IMR-90 (cell line): ENCODE measurements around the gene FGF6. TPM values are rescaled to one million over a fixed set of nuclear protein-coding genes. Genes with fewer than 3 reads are reported as not detected.

Experiments used
- ATAC-seq: fragments of 200-7000 bp; cut with Tn5 transposase; 2 replicates; pipeline ENCODE4 v1.9.1; 2020; ENCODE audit warnings: low read depth, mild to moderate bottlenecking, moderate library complexity
- BruUV-seq: library from RNA; stranded (reverse); fragments of 400-500 nt; replicated peaks from 2 replicates; lab custom pipeline; 2021; lab: Mats Ljungman, UMichigan
- CTCF ChIA-PET: fragments of 300-600 bp; formaldehyde crosslinking; extraction: SDS; loops from one replicate; lab custom pipeline; 2021; ENCODE audit warnings: antibody characterized with exemption; lab: Yijun Ruan, JAX
- POLR2A ChIA-PET: fragments of 300-600 bp; sonication (Branson Sonifier 250); formaldehyde crosslinking; loops from one replicate; lab custom pipeline; 2022; ENCODE audit warnings: antibody characterized with exemption; ENCODE audit not compliant: unreplicated experiment; lab: Charles Lee
- DNase-seq: peaks from one replicate; pipeline ENCODE4 v3.0.0; 2013
- H2AFZ ChIP-seq: replicated peaks from 2 replicates; pipeline ENCODE3; 2013; ENCODE audit warnings: low read length, mild to moderate bottlenecking; ENCODE audit not compliant: poor library complexity
- H2AK5ac ChIP-seq: 2 replicates; pipeline ENCODE4 v1.6.1; 2013; ENCODE audit warnings: low read depth, low read length, inconsistent platforms
- H2AK9ac ChIP-seq: replicated peaks from 2 replicates; pipeline ENCODE3; 2013; ENCODE audit warnings: mild to moderate bottlenecking, low read depth, low read length, moderate library complexity; ENCODE audit not compliant: poor library complexity
- H2BK120ac ChIP-seq: 2 replicates; pipeline ENCODE4 v1.6.1; 2013; ENCODE audit warnings: low read depth, low read length, inconsistent platforms
- H2BK15ac ChIP-seq: 3 replicates; pipeline ENCODE4 v1.6.1; 2013; ENCODE audit warnings: low read depth, low read length, inconsistent platforms
- H2BK20ac ChIP-seq: 2 replicates; pipeline ENCODE4 v1.6.1; 2013; ENCODE audit warnings: low read depth, mild to moderate bottlenecking, inconsistent platforms, low read length, moderate library complexity
- H2BK5ac ChIP-seq: 2 replicates; pipeline ENCODE4 v1.6.1; 2013; ENCODE audit warnings: mild to moderate bottlenecking, low read depth, low read length, inconsistent platforms; ENCODE audit not compliant: poor library complexity, severe bottlenecking
- H3K14ac ChIP-seq: replicated peaks from 2 replicates; pipeline ENCODE4 v1.6.1; 2013; ENCODE audit warnings: low read depth, low read length, inconsistent platforms
- H3K18ac ChIP-seq: 2 replicates; pipeline ENCODE4 v1.6.1; 2013; ENCODE audit warnings: low read depth, low read length, control low read depth
- H3K23ac ChIP-seq: 2 replicates; pipeline ENCODE4 v1.6.1; 2013; ENCODE audit warnings: low read depth, low read length, inconsistent platforms
- H3K27ac ChIP-seq: 2 replicates; pipeline ENCODE4 v1.5.1; 2013; ENCODE audit warnings: mild to moderate bottlenecking, control low read depth, low read length; ENCODE audit not compliant: insufficient read depth
- H3K27me3 ChIP-seq: 2 replicates; pipeline ENCODE4 v1.6.1; 2013; ENCODE audit warnings: low read length; ENCODE audit not compliant: control insufficient read depth, insufficient read depth
- H3K36me3 ChIP-seq: 2 replicates; pipeline ENCODE4 v1.6.1; 2013; ENCODE audit warnings: low read length, mixed read lengths; ENCODE audit not compliant: control insufficient read depth, insufficient read depth
- H3K4ac ChIP-seq: 2 replicates; pipeline ENCODE4 v1.6.1; 2013; ENCODE audit warnings: low read depth, low read length, inconsistent platforms
- H3K4me1 ChIP-seq: 2 replicates; pipeline ENCODE4 v1.6.1; 2013; ENCODE audit warnings: low read length, mixed read lengths; ENCODE audit not compliant: control insufficient read depth, insufficient read depth
- H3K4me2 ChIP-seq: 2 replicates; pipeline ENCODE4 v1.6.1; 2013; ENCODE audit warnings: low read depth, mild to moderate bottlenecking, control low read depth, low read length, moderate library complexity
- H3K4me3 ChIP-seq: 2 replicates; pipeline ENCODE4 v1.5.1; 2013; ENCODE audit warnings: low read depth, mild to moderate bottlenecking, control low read depth, low read length, moderate library complexity; ENCODE audit not compliant: insufficient read depth
- H3K56ac ChIP-seq: 2 replicates; pipeline ENCODE4 v1.6.1; 2013; ENCODE audit warnings: low read length, inconsistent platforms; ENCODE audit not compliant: insufficient read depth; ENCODE audit errors: extremely low read depth
- H3K79me1 ChIP-seq, 2 experiments: 2 replicates each; pipeline ENCODE4 v1.6.1; 2013; ENCODE audit warnings: low read length in 2 of 2, inconsistent platforms in 1 of 2, low read depth in 1 of 2
- H3K9ac ChIP-seq: 2 replicates; pipeline ENCODE4 v1.6.1; 2013; ENCODE audit warnings: low read depth, low read length, control low read depth
- H3K9me1 ChIP-seq: 2 replicates; pipeline ENCODE4 v1.6.1; 2013; ENCODE audit warnings: low read length, inconsistent platforms; ENCODE audit not compliant: insufficient read depth
- H3K9me3 ChIP-seq: 2 replicates; pipeline ENCODE4 v1.6.1; 2013; ENCODE audit warnings: low read length; ENCODE audit not compliant: control insufficient read depth, insufficient read depth
- H4K20me1 ChIP-seq: 2 replicates; pipeline ENCODE4 v1.6.1; 2013; ENCODE audit warnings: low read length, inconsistent platforms; ENCODE audit not compliant: insufficient read depth
- H4K5ac ChIP-seq: 2 replicates; pipeline ENCODE4 v1.6.1; 2013; ENCODE audit warnings: mild to moderate bottlenecking, low read depth, low read length, control low read depth
- H4K8ac ChIP-seq, 2 experiments: 2 replicates each; pipeline ENCODE4 v1.6.1; 2013; ENCODE audit warnings: low read depth in 2 of 2, low read length in 2 of 2, control low read depth in 1 of 2, inconsistent platforms in 1 of 2
- H4K91ac ChIP-seq: 2 replicates; pipeline ENCODE4 v1.6.1; 2013; ENCODE audit warnings: low read depth, low read length, inconsistent platforms; ENCODE audit not compliant: insufficient read depth
- MAFK ChIP-seq: IDR thresholded peaks from 2 replicates; pipeline ENCODE4 v1.6.1; 2012; ENCODE audit warnings: low read depth, low read length, improper control_type of control experiment
- NFE2L2 ChIP-seq: fragments of 150-350 bp; IDR thresholded peaks from 2 replicates; pipeline ENCODE4 v1.6.1; 2016; ENCODE audit warnings: low read depth, mild to moderate bottlenecking, low read length
- RFX5 ChIP-seq: IDR thresholded peaks from 2 replicates; pipeline ENCODE4 v1.8.0; 2012; ENCODE audit warnings: low read depth, mild to moderate bottlenecking, low read length, moderate library complexity
- WGBS, 2 experiments: methylation state at CpG; one replicate each; pipeline versions ENCODE4 v1.1.5 to v1.1.7; 2013; ENCODE audit warnings: missing lambda C conversion rate in 2 of 2; ENCODE audit not compliant: insufficient read length in 1 of 2; ENCODE audit errors: extremely low coverage in 2 of 2; 5-methylcytosine and 5-hydroxymethylcytosine counted together
- dilution Hi-C: fragments of 300-500 bp; cut with HindIII; formaldehyde crosslinking; loops from one replicate; pipeline ENCODE4 v1.14.3; 2018; ENCODE audit warnings: low sequenced_read_pairs; ENCODE audit not compliant: unreplicated experiment
- in situ Hi-C: fragments of 300-500 bp; cut with MboI; formaldehyde crosslinking; loops from 3 replicates; pipeline ENCODE4 v1.14.3; 2019; ENCODE audit warnings: low sequenced_read_pairs, inconsistent platforms, mixed read lengths
- intact Hi-C: fragments of 100-400 bp; cut with micrococcal nuclease; formaldehyde crosslinking; loops from 2 replicates; pipeline ENCODE4 v1.10.0; 2022
- polyA plus RNA-seq, 3 experiments: library from polyadenylated mRNA; depleted of rRNA; stranded (reverse); fragments of >200 nt; gene quantifications; 2 replicates each; pipeline ENCODE4 v1.2.3, GENCODE V29; 2012; ENCODE audit warnings: low replicate concordance in 1 of 3
- total RNA-seq: library from RNA; depleted of rRNA; stranded (reverse); fragments of >200 nt; gene quantifications from 2 replicates; pipeline ENCODE4 v1.2.3, GENCODE V29; 2012

The FGF6 gene
- total and polyA plus RNA-seq, 2 of the 4 experiments (the other 2 are of a cell fraction) = not detected

DNA sequence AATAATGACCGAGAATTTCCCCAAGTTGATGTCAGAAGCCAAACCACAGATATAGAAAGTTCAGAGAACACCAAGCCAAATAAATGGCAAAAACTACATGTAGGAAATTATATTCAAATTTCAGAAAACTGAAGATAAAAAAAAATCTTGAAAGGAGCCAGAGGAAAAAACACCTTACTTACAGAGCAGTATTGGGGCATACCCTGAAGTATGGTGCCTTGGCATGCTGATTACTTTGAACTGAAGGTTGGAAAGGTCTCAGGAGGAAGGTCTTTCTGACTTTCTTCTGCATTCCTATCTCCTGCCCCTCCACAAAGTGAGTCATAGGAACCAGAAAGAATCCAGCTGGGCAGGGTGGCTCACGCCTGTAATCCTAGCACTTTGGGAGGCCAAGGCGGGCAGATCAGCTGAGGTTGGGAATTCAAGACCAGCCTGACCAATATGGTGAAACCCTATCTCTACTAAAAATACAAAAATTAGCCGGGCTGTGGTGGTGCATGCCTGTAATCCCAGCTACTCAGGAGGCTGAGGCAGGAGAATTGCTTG is 8.8 kb upstream of the FGF6 start:
- no peak overlapping the region for H3K56ac ChIP-seq
- no peak overlapping the region for H2BK20ac ChIP-seq
- in situ Hi-C loops = no loop called here
- no peaks in the 10 kb centered on the region for H3K4me1 ChIP-seq
- no peak overlapping the region for H3K4me3 ChIP-seq
- H2BK15ac ChIP-seq = no peak overlapping the region
- H3K14ac ChIP-seq = no peak overlapping the region
- H3K9me3 ChIP-seq = no peaks in the 10 kb centered on the region
- intact Hi-C loops = no loop called here
- BruUV-seq = no TSS peak
- no peak overlapping the region for H4K91ac ChIP-seq
- CTCF ChIA-PET = no interaction called here
- TF ChIP-seq MAFK = no peak
- TF ChIP-seq NFE2L2 = no peak
- no peak for TF ChIP-seq RFX5
- H2AK5ac ChIP-seq = no peak overlapping the region
- no peak overlapping the region for H2AFZ ChIP-seq
- H2BK5ac ChIP-seq = no peak overlapping the region
- WGBS, 2 experiments = no CpG with 5 or more reads among the region's 4 CpGs
- DNase-seq (no peak), ATAC-seq (no peak)
- H3K18ac ChIP-seq = no peak overlapping the region
- no peak overlapping the region for H3K23ac ChIP-seq
- POLR2A ChIA-PET = no interaction called here
- H4K5ac ChIP-seq = no peak overlapping the region
- no peak overlapping the region for H4K8ac ChIP-seq
- H3K4ac ChIP-seq = no peak overlapping the region
- no peaks in the 10 kb centered on the region for H3K9me1 ChIP-seq
- no peak overlapping the region for H3K27ac ChIP-seq
- H2BK120ac ChIP-seq = no peak overlapping the region
- H2AK9ac ChIP-seq = no peak overlapping the region
- H3K9ac ChIP-seq = no peak overlapping the region
- H3K36me3 ChIP-seq = no peaks in the 10 kb centered on the region
- no peaks in the 10 kb centered on the region for H3K79me1 ChIP-seq
- H4K20me1 ChIP-seq = no peaks in the 10 kb centered on the region
- peaks cover 17% of the 10 kb centered on the region for H3K27me3 ChIP-seq
- dilution Hi-C loops = no loop called here
- no peak overlapping the region for H3K4me2 ChIP-seq
